Caco-2 (cell line): ENCODE measurements around the gene ADH1B. TPM values are rescaled to one million over a fixed set of nuclear protein-coding genes. Genes with fewer than 3 reads are reported as not detected.

Experiments
- BruUV-seq: library from RNA; stranded (reverse); fragments of 400-500 nt; replicated peaks from 2 replicates; lab custom pipeline; 2021; lab: Mats Ljungman, UMichigan
- CTCF ChIA-PET: fragments of 300-600 bp; sonication (Branson Sonifier 250); formaldehyde crosslinking; loops from one replicate; lab custom pipeline; 2022; ENCODE audit warnings: antibody characterized with exemption; lab: Charles Lee
- POLR2A ChIA-PET: fragments of 300-600 bp; sonication (Branson Sonifier 250); formaldehyde crosslinking; loops from one replicate; lab custom pipeline; 2022; ENCODE audit warnings: antibody characterized with exemption; lab: Charles Lee
- DNase-seq, 2 experiments: peaks; one replicate each; pipeline versions ENCODE4 v3.0.0 to v3.0.0-alpha.2; 2020 to 2022
- H3K27me3 ChIP-seq: replicated peaks from 2 replicates; pipeline ENCODE4 v1.6.0; 2011; ENCODE audit warnings: low read length; ENCODE audit not compliant: control insufficient read depth, insufficient read depth
- H3K36me3 ChIP-seq: 2 replicates; pipeline ENCODE4 v1.5.1; 2011; ENCODE audit warnings: low read length; ENCODE audit not compliant: control insufficient read depth, insufficient read depth
- H3K4me1 ChIP-seq: fragments of 250-450 bp; sonication (Bioruptor Pico); 2 replicates; pipeline ENCODE4 v1.5.1; 2020; ENCODE audit warnings: mild to moderate bottlenecking
- H3K4me3 ChIP-seq: 2 replicates; pipeline ENCODE4 v1.5.1; 2011; ENCODE audit warnings: low read depth, mild to moderate bottlenecking, control low read depth, low read length
- H3K9me3 ChIP-seq: fragments of 250-450 bp; sonication (Bioruptor Pico); 2 replicates; pipeline ENCODE4 v1.5.1; 2020; ENCODE audit warnings: mild to moderate bottlenecking, moderate library complexity
- H3K27ac Mint-ChIP-seq: one replicate; pipeline ENCODE4 v1.8.0; 2022; ENCODE audit warnings: mixed read lengths; ENCODE audit not compliant: unreplicated experiment
- H3K27me3 Mint-ChIP-seq: one replicate; pipeline ENCODE4 v1.8.0; 2022; ENCODE audit warnings: mixed read lengths; ENCODE audit not compliant: insufficient read depth, unreplicated experiment
- H3K36me3 Mint-ChIP-seq: one replicate; pipeline ENCODE4 v1.8.0; 2022; ENCODE audit warnings: mild to moderate bottlenecking, mixed read lengths; ENCODE audit not compliant: insufficient read depth, unreplicated experiment
- H3K4me1 Mint-ChIP-seq: one replicate; pipeline ENCODE4 v1.8.0; 2022; ENCODE audit warnings: low read depth, mixed read lengths; ENCODE audit not compliant: unreplicated experiment
- H3K4me3 Mint-ChIP-seq: one replicate; pipeline ENCODE4 v1.8.0; 2022; ENCODE audit warnings: mild to moderate bottlenecking, moderate library complexity, mixed read lengths; ENCODE audit not compliant: unreplicated experiment
- H3K9me3 Mint-ChIP-seq: one replicate; pipeline ENCODE4 v1.8.0; 2022; ENCODE audit warnings: mixed read lengths; ENCODE audit not compliant: unreplicated experiment
- CTCF ChIP-seq, 2 experiments: fragments of 200-600 bp in 1 of 2; IDR thresholded peaks; 1 replicate in 1 of 2; 2 replicates in 1 of 2; pipeline versions ENCODE4 v1.5.1 to v1.8.0; 2011 to 2022; ENCODE audit warnings: antibody characterized with exemption in 1 of 2, control low read depth in 1 of 2, inconsistent platforms in 1 of 2, low read depth in 1 of 2, low read length in 1 of 2, mild to moderate bottlenecking in 1 of 2, moderate library complexity in 1 of 2; ENCODE audit not compliant: insufficient read depth in 1 of 2, severe bottlenecking in 1 of 2, unreplicated experiment in 1 of 2
- intact Hi-C: fragments of 100-400 bp; cut with micrococcal nuclease; formaldehyde crosslinking; loops from one replicate; pipeline ENCODE4 v1.10.0; 2022; ENCODE audit not compliant: unreplicated experiment
- total RNA-seq: library from RNA; stranded (reverse); gene quantifications from 2 replicates; pipeline ENCODE4 v1.2.3, GENCODE V29; 2022

The ADH1B gene
- total RNA-seq, 1 experiment from 2014 or later: not detected

GRCh38 chr4:99334880-99335279 is 13.7 kb upstream of the ADH1B start:
- no peak overlapping the region for H3K27ac Mint-ChIP-seq
- peaks cover 13% of the 10 kb centered on the region for H3K9me3 Mint-ChIP-seq

GRCh38 chr4:99330648-99331047 is 9.4 kb upstream of the ADH1B start:
- TF ChIP-seq CTCF (IDR thresholded peaks at IDR 0.05; ENCODE audit: insufficient read depth in 1 of 2, low read depth in 1 of 2, low read length in 1 of 2, severe bottlenecking in 1 of 2, unreplicated experiment in 1 of 2): no peak
- ChIA-PET CTCF (no interaction called here), POLR2A (no interaction called here)
- no peaks in the 10 kb centered on the region for H3K36me3 ChIP-seq
- no peaks in the 10 kb centered on the region for H3K36me3 Mint-ChIP-seq
- 0 out of 2 replicates have a peak, but pooled peaks cover 5% of the 10 kb centered on the region for H3K4me1 ChIP-seq
- no peaks in the 10 kb centered on the region for H3K27me3 ChIP-seq
- H3K9me3 ChIP-seq: peaks cover 5% of the 10 kb centered on the region; the same call in 1 of the 2 replicates
- H3K4me1 Mint-ChIP-seq: no peaks in the 10 kb centered on the region
- no TSS peak for BruUV-seq
- H3K4me3 ChIP-seq: no peak overlapping the region
- no peaks in the 10 kb centered on the region for H3K27me3 Mint-ChIP-seq
- no peak overlapping the region for H3K4me3 Mint-ChIP-seq
- no peak overlapping the region for H3K27ac Mint-ChIP-seq
- no peak for DNase-seq
- intact Hi-C loops: no loop called here
- H3K9me3 Mint-ChIP-seq: peaks cover 13% of the 10 kb centered on the region

More at GRCh38 chr4:99334880-99335279, 13.7 kb upstream of the ADH1B start:
- no peak overlapping the region for H3K4me3 ChIP-seq
- Mint-ChIP-seq H3K4me3 (no peak overlapping the region), H3K36me3 (no peaks in the 10 kb centered on the region), H3K4me1 (no peaks in the 10 kb centered on the region), H3K27me3 (no peaks in the 10 kb centered on the region)
- intact Hi-C loops: no loop called here
- TF ChIP-seq CTCF (IDR thresholded peaks at IDR 0.05; ENCODE audit: insufficient read depth in 1 of 2, low read depth in 1 of 2, low read length in 1 of 2, severe bottlenecking in 1 of 2, unreplicated experiment in 1 of 2): no peak
- H3K36me3 ChIP-seq: no peaks in the 10 kb centered on the region
- POLR2A ChIA-PET: no interaction called here
- 0 out of 2 replicates have a peak, but pooled peaks cover 5% of the 10 kb centered on the region for H3K4me1 ChIP-seq
- BruUV-seq: no TSS peak
- no peak for DNase-seq
- H3K9me3 ChIP-seq: no peaks in the 10 kb centered on the region
- CTCF ChIA-PET: no interaction called here
- no peaks in the 10 kb centered on the region for H3K27me3 ChIP-seq

DNA sequence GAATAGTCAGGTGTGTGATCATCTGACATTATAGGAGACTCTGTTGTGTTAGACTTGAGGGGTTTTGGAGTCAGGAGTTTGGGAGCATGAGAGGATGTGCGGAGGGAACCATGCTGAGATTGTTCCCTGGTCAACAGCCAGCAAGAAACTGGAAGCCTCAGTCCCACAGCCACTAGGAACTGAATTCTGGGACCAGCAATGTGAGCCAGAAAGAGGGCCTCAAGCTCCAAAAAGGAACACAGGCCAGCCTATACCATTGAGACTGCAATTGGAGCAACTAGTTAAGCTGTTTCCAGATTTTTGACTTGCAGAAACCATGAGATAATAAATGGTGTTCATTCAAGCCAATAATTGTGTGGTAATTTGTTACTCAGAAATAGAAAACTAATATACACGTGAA is 8.7 kb upstream of the ADH1B start:
- ChIA-PET CTCF (no interaction called here), POLR2A (no interaction called here)
- Mint-ChIP-seq H3K27ac (no peak overlapping the region), H3K27me3 (no peaks in the 10 kb centered on the region), H3K4me1 (no peaks in the 10 kb centered on the region), H3K36me3 (no peaks in the 10 kb centered on the region), H3K9me3 (peaks cover 13% of the 10 kb centered on the region), H3K4me3 (no peak overlapping the region)
- Histone ChIP-seq H3K27me3 (no peaks in the 10 kb centered on the region), H3K9me3 (peaks cover 5% of the 10 kb centered on the region; the same call in 1 of the 2 replicates), H3K4me3 (no peak overlapping the region), H3K4me1 (0 out of 2 replicates have a peak, but pooled peaks cover 5% of the 10 kb centered on the region), H3K36me3 (no peaks in the 10 kb centered on the region)
- no peak for DNase-seq
- intact Hi-C loops: no loop called here
- BruUV-seq: no TSS peak
- TF ChIP-seq CTCF (IDR thresholded peaks at IDR 0.05; ENCODE audit: insufficient read depth in 1 of 2, low read depth in 1 of 2, low read length in 1 of 2, severe bottlenecking in 1 of 2, unreplicated experiment in 1 of 2): no peak
